ENCODE measurements around the gene BATF3. TPM values are rescaled to one million over a fixed set of nuclear protein-coding genes. Genes with fewer than 3 reads are reported as not detected.
A peak's percentile ranks its signal among the peaks of the same experiment; 100 is the strongest.

BATF3 gene
- total RNA-seq, 1 experiment from 2014 or later, result 1.3 TPM

DNA sequence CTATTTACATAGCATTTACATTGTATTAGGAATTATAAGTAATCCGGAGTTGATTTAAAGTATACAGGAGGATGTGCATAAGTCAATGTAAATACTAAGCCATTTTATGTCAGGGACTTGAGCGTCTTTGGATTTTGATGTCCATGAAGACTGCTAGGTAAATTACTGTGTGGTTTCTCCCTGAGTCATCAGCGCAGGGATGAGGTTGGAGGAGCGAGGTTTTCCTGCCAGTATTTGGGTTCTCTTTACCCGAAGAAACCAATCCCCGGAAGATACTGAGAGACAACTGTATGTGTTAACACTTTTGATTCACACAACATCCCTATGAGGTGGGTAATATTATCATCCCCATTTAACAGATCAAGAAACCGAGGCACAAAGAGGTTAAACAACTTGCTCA lies 29.3 kb downstream of the BATF3 start:
- Histone ChIP-seq H3K4me1 (replicated peaks; ENCODE audit: insufficient read depth) (peaks cover 35% of the 10 kb centered on the region), H3K9me3 (ENCODE audit: insufficient read depth, low read depth) (no peaks in the 10 kb centered on the region), H3K36me3 (ENCODE audit: low read depth) (no peaks in the 10 kb centered on the region), H3K4me3 (no peak overlapping the region), H3K79me2 (ENCODE audit: low read depth) (no peaks in the 10 kb centered on the region), H3F3A (ENCODE audit: insufficient read depth, low read depth) (peaks cover 18% of the 10 kb centered on the region; the same call in 1 of the 2 replicates), H3K9me2 (ENCODE audit: insufficient read depth) (no peaks in the 10 kb centered on the region), H3K27me3 (ENCODE audit: insufficient read depth, low read depth) (no peaks in the 10 kb centered on the region), H3K27ac (no peak overlapping the region), H3K4me2 (no peak overlapping the region), H2AFZ (no peak overlapping the region), H4K20me1 (ENCODE audit: insufficient read depth) (no peaks in the 10 kb centered on the region)
- no peak for DNase-seq
- ChIA-PET CTCF (no interaction called here), POLR2A (ENCODE audit: unreplicated experiment) (interaction anchor here (0.7 kb wide), 1 partner anchor 62 kb away, joined by 6 read pairs; no protein-coding TSS in a partner anchor)
- BruUV-seq (replicated peaks), result no TSS peak
- intact Hi-C loops (cut with micrococcal nuclease; ENCODE audit: unreplicated experiment), result no loop called here
- TF ChIP-seq, protein P1, sequence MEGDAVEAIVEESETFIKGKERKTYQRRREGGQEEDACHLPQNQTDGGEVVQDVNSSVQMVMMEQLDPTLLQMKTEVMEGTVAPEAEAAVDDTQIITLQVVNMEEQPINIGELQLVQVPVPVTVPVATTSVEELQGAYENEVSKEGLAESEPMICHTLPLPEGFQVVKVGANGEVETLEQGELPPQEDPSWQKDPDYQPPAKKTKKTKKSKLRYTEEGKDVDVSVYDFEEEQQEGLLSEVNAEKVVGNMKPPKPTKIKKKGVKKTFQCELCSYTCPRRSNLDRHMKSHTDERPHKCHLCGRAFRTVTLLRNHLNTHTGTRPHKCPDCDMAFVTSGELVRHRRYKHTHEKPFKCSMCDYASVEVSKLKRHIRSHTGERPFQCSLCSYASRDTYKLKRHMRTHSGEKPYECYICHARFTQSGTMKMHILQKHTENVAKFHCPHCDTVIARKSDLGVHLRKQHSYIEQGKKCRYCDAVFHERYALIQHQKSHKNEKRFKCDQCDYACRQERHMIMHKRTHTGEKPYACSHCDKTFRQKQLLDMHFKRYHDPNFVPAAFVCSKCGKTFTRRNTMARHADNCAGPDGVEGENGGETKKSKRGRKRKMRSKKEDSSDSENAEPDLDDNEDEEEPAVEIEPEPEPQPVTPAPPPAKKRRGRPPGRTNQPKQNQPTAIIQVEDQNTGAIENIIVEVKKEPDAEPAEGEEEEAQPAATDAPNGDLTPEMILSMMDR (conservative IDR thresholded peaks at IDR 0.05), result no peak
- no peak for TF ChIP-seq EZH2 (IDR thresholded peaks at IDR 0.05; ENCODE audit: low read depth)

DNA sequence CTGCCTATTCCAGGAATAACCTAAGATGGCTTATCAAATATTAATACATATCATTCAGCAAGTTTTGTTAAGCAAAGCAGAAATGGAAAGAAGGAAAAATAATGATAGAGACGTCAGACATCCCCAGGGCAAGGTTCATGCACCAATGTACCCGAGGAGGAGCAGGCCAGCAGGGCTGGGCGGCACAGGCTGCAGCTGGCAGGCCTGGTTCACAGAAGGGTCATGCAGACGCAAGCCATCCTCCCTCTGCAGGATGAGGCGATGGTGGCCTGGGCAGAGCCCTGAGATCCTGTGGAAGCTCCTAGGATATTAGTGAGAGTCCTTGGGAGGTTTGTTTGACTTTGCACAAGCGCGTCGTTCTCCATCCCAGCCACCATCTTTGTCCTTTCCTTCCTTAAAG lies 30.0 kb downstream of the BATF3 start:
- Histone ChIP-seq H3K27ac (no peak overlapping the region), H3K27me3 (ENCODE audit: insufficient read depth, low read depth) (no peaks in the 10 kb centered on the region), H3K4me3 (no peak overlapping the region), H3K79me2 (ENCODE audit: low read depth) (no peaks in the 10 kb centered on the region), H4K20me1 (ENCODE audit: insufficient read depth) (no peaks in the 10 kb centered on the region), H3K4me2 (no peak overlapping the region), H2AFZ (no peak overlapping the region), H3F3A (ENCODE audit: insufficient read depth, low read depth) (peaks cover 18% of the 10 kb centered on the region), H3K9me3 (ENCODE audit: insufficient read depth, low read depth) (no peaks in the 10 kb centered on the region), H3K36me3 (ENCODE audit: low read depth) (no peaks in the 10 kb centered on the region), H3K9me2 (ENCODE audit: insufficient read depth) (no peaks in the 10 kb centered on the region), H3K4me1 (replicated peaks; ENCODE audit: insufficient read depth) (peaks cover 35% of the 10 kb centered on the region)
- CTCF ChIA-PET, result no interaction called here
- POLR2A ChIA-PET (ENCODE audit: unreplicated experiment), result no interaction called here
- no peak for DNase-seq
- no peak for TF ChIP-seq EZH2 (IDR thresholded peaks at IDR 0.05; ENCODE audit: low read depth)
- TF ChIP-seq, protein P1 (conservative IDR thresholded peaks at IDR 0.05), result no peak
- intact Hi-C loops (cut with micrococcal nuclease; ENCODE audit: unreplicated experiment), result loop anchor here (5.0 kb wide), 1 partner anchor 212 kb away; no protein-coding TSS in a partner anchor
- no TSS peak for BruUV-seq (replicated peaks)

DNA sequence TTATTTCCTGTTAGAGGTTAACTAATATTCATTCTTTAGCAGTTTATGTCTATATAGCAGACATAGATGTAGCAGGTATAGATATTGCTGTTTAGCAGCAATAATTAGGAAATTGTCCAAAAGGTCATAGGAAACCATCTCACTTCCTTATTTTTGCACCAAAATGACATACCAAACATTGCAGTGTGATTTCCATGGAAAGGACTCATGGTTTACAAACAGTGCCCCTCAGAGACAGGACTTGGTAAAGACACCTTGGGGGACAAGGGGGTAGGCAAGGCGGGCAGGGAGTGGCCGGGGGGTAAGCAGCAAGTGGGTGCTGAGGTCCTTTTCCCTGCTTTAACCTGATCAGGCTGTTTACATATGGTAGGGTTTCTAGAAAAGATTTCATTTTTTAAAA lies 30.5 kb downstream of the BATF3 start:
- Histone ChIP-seq H3K27ac (no peak overlapping the region), H3K27me3 (ENCODE audit: insufficient read depth, low read depth) (no peaks in the 10 kb centered on the region), H3K4me1 (replicated peaks; ENCODE audit: insufficient read depth) (peaks cover 35% of the 10 kb centered on the region), H3F3A (ENCODE audit: insufficient read depth, low read depth) (peaks cover 18% of the 10 kb centered on the region), H3K9me2 (ENCODE audit: insufficient read depth) (no peaks in the 10 kb centered on the region), H3K9me3 (ENCODE audit: insufficient read depth, low read depth) (no peaks in the 10 kb centered on the region), H4K20me1 (ENCODE audit: insufficient read depth) (no peaks in the 10 kb centered on the region), H3K79me2 (ENCODE audit: low read depth) (no peaks in the 10 kb centered on the region), H3K4me2 (no peak overlapping the region), H3K36me3 (ENCODE audit: low read depth) (no peaks in the 10 kb centered on the region), H2AFZ (no peak overlapping the region), H3K4me3 (no peak overlapping the region)
- DNase-seq, result no peak
- ChIA-PET POLR2A (ENCODE audit: unreplicated experiment) (no interaction called here), CTCF (no interaction called here)
- BruUV-seq (replicated peaks), result no TSS peak
- TF ChIP-seq EZH2 (IDR thresholded peaks at IDR 0.05; ENCODE audit: low read depth), result no peak
- TF ChIP-seq, protein P1 (conservative IDR thresholded peaks at IDR 0.05), result 0 out of 2 replicates have a peak, but pooled peaks have one; percentile 15
- intact Hi-C loops (cut with micrococcal nuclease; ENCODE audit: unreplicated experiment), result loop anchor here (5.0 kb wide), 1 partner anchor 212 kb away; no protein-coding TSS in a partner anchor
